ENCODE results near the gene EYS.

The EYS gene

DNA sequence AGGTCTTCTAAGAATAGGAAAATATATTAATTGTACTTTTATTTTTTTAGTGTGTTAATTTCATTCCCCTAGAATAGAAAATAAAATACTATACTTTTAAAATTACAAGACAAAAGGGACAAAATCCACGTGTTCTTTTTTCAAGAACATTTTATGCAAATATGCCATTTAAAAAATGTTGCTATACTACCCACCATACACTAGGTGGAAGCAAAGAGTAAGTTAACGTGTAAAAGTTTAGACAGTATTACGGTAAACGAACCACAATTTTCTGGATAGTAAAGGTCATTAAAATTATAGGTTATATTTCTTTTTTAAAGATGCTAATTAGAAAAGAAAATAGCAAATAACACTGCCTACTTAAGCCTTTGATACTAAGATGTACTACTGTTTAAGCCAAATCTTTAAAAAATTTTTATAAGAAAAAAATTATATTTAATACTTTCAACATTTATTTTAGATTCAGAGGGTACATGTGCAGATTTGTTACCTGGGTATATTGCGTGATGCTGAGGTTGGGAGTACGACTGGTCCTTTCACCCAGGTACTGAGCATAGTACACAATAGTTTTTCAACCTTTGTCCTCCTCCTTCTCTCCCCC, 1783.8 kb downstream of the EYS start:
- TF ChIP-seq, protein P1, sequence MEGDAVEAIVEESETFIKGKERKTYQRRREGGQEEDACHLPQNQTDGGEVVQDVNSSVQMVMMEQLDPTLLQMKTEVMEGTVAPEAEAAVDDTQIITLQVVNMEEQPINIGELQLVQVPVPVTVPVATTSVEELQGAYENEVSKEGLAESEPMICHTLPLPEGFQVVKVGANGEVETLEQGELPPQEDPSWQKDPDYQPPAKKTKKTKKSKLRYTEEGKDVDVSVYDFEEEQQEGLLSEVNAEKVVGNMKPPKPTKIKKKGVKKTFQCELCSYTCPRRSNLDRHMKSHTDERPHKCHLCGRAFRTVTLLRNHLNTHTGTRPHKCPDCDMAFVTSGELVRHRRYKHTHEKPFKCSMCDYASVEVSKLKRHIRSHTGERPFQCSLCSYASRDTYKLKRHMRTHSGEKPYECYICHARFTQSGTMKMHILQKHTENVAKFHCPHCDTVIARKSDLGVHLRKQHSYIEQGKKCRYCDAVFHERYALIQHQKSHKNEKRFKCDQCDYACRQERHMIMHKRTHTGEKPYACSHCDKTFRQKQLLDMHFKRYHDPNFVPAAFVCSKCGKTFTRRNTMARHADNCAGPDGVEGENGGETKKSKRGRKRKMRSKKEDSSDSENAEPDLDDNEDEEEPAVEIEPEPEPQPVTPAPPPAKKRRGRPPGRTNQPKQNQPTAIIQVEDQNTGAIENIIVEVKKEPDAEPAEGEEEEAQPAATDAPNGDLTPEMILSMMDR (IDR thresholded peaks at IDR 0.05): peak; percentile 58

DNA sequence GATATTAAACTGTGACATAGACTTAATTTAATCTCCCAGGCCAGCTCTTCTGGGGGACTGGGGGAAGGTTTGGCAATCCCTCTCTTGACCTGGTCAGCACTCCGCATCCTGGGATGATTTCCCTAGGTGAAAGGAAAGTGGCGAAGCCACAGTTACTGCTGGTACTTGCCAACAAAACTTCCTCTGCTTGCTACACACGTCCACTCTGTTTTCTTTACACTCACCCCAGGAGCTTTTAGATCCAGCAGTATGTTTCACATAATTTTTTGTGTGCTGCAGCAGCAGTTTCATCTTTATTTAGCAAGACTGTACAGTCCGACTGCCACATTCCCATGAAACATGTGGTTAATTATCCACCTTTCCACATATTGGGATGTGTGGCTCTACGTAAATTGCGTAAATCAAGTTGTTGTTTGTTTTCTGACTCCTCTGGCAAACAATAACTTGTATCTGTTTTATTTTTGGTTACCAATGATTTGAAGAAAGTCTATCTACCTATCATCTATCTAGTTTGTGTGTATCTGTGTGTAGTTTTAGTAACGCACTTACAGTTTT, 1787.4 kb downstream of the EYS start:
- TF ChIP-seq, protein P1 (IDR thresholded peaks at IDR 0.05): no peak

DNA sequence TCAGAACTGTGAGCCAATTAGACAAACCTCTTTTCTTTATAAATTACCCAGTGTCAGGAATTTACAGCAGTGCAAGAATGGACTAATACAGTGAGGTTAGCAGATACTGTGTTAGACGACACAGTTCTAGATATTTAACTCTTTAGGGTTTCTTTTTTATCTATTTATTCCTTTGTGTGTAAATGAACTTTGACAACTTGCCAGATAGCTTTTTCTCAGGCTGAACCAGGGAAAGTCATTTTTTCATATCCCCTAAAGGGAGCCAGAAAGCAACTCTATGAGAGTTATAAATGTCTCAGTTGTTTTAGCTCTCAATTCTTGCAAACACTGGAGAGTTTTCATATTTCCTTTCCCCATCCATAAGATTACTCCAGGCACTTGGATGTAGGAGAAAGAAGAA, 1794.1 kb downstream of the EYS start:
- TF ChIP-seq, protein P1 (IDR thresholded peaks at IDR 0.05): no peak

DNA sequence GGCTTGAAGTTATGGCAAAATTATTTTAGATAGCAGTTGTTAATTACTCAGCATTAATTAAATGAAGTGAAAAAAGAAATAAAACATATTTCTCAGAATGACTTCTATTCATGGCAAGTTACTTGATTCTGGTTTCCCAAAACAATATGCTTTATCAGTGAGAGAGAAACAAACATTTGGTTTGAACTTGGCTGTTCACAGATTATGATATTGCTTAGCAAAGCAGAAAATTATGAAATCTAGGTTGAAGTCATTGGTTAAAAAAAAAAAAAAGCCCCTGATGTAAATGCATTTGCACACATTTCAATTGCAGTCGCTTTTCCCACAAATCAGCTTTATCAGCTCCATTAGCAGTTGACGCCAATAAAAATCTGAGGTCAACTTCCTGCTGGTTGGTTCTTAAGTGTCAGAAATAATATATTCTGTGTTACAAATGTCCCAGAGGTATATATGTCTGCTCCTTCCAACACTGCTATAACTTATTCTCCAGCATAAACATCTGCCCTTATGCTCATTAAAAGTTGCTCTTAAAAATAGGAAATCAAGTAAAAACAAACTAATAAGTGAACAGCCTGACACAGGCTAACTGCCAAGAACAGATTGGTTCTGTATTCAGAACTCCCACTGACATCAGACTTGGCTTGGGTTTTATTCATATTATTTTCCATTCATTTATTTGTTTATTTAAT, 1796.0 kb downstream of the EYS start:
- TF ChIP-seq, protein P1 (IDR thresholded peaks at IDR 0.05): no peak

DNA sequence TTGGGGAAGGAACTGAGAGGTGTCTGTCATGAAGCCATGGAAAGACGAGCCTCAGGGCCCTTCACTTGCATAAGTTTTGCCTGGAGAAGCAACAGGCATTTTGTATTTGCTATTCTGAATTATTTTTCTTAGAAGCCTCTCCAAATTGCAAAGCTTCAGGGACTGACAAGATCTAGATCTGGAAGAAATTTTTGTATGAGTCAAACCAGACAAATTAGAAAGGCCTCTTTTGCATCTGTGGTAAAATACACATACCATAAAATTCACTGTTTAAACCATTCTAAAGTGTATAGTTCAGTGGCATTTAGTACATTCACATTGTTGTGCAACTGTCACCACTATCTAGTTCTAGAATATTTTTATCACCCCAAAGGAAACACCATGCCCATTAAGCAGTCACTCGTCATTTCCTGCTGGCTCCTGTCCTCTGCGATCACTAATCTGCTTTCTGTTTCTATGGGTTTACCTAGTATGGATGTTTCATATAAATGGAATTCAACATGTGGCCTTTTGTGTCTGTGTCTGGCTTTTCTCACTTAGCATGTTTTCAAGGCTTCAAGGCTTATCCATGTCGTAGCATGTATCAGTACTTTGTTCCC, 1802.3 kb downstream of the EYS start:
- TF ChIP-seq, protein P1 (IDR thresholded peaks at IDR 0.05): no peak

DNA sequence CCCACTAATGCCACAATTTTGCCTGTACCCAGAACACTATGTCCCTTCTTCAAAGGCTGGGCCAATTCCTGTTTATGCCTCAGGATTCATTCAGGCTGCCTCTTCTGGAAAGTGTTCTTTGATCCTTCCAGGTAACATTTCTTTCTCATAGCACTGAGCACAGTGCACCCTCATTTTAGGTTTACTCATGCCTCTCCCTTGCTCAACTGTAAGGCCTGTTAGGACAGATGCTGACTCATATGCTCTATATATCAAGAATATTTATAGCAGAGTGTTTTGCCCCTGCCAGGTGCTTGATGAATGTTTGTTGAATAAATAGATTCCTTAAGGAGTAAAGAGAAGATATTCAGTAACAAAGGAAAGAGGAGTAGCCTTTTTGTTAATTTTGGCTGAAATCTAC, 1807.5 kb downstream of the EYS start:
- TF ChIP-seq, protein P1 (IDR thresholded peaks at IDR 0.05): no peak

DNA sequence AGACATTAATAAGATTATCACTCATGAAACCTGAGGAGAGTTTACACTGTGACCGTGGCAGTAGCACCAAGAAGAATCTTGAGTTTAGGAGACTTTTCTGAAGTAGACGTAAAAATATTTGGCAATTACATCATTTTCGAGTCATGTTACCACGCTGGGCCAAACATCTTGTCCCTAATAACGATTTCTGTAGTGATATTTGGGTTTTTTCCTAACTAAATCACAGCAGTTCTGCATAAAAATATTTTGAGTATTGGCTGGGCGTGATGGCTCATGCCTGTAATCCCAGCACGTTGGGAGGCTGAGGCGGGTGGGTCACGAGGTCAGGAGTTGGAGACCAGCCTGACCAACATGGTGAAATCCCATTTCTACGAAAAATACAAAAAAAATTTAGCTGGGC, 1809.1 kb downstream of the EYS start:
- TF ChIP-seq, protein P1 (IDR thresholded peaks at IDR 0.05): no peak

All from LNCAP (cell line).